AG04450 (cell line): Measurements from ENCODE around the gene MYLIP. TPM values are rescaled to one million over a fixed set of nuclear protein-coding genes. Genes with fewer than 3 reads are reported as not detected.

Experiments used
- CTCF ChIA-PET: fragments of 300-600, 350-600 bp; formaldehyde crosslinking; extraction: SDS; loops from one replicate; lab custom pipeline; 2022; ENCODE audit warnings: antibody characterized with exemption, inconsistent platforms; lab: Charles Lee
- POLR2A ChIA-PET: fragments of 350-600 bp; formaldehyde crosslinking; extraction: SDS; loops from one replicate; lab custom pipeline; 2021; ENCODE audit warnings: antibody characterized with exemption, inconsistent platforms; lab: Yijun Ruan, JAX
- DNase-seq: peaks from one replicate; pipeline ENCODE4 v3.0.0-alpha.2; 2011; ENCODE audit warnings: low read depth, low spot score
- H3K27ac ChIP-seq: one replicate; pipeline ENCODE4 v1.5.1; 2012; ENCODE audit warnings: low read depth, low read length, control low read depth
- H3K27me3 ChIP-seq: one replicate; pipeline ENCODE4 v1.6.0; 2012; ENCODE audit warnings: low read length; ENCODE audit not compliant: control insufficient read depth, insufficient read depth
- H3K4me3 ChIP-seq: 2 replicates; pipeline ENCODE4 v1.5.1; 2011; ENCODE audit warnings: mild to moderate bottlenecking, low read depth, low read length, control low read depth
- H3K9me3 ChIP-seq: 2 replicates; pipeline ENCODE4 v1.5.1; 2012; ENCODE audit warnings: low read length; ENCODE audit not compliant: control insufficient read depth, insufficient read depth
- CTCF ChIP-seq: IDR thresholded peaks from 2 replicates; pipeline ENCODE4 v1.5.1; 2011; ENCODE audit warnings: low read depth, low read length, control low read depth, inconsistent platforms
- polyA plus RNA-seq: library from polyadenylated mRNA; depleted of rRNA; stranded (reverse); fragments of >200 nt; gene quantifications from 2 replicates; pipeline ENCODE4 v1.2.3, GENCODE V29; 2011

MYLIP gene
- polyA plus RNA-seq, 1 experiment = 4.8 TPM

- Histone ChIP-seq H3K4me3 (no peak overlapping the region), H3K27ac (no peak overlapping the region), H3K9me3 (no peaks in the 10 kb centered on the region), H3K27me3 (peaks cover 27% of the 10 kb centered on the region)
- TF ChIP-seq CTCF = no peak
- no peak for DNase-seq
- POLR2A ChIA-PET = no interaction called here
- CTCF ChIA-PET = no interaction called here
Measured at GRCh38 chr6:16118825-16119224, 10.1 kb upstream of the MYLIP start.

- ChIA-PET CTCF (interaction anchor here (1.7 kb wide), 1 partner anchor 62 kb away, joined by 4 read pairs; no protein-coding TSS in a partner anchor), POLR2A (no interaction called here)
- no peak for TF ChIP-seq CTCF
Measured at GRCh38 chr6:16121339-16121738, 7.5 kb upstream of the MYLIP start.

GRCh38 chr6:16122197-16122596, 6.7 kb upstream of the MYLIP start:
- Histone ChIP-seq H3K27ac (no peak overlapping the region), H3K9me3 (no peaks in the 10 kb centered on the region), H3K4me3 (no peak overlapping the region), H3K27me3 (peaks cover 39% of the 10 kb centered on the region)
- ChIA-PET CTCF (no interaction called here), POLR2A (no interaction called here)
- DNase-seq = no peak
- TF ChIP-seq CTCF = no peak

More at GRCh38 chr6:16121339-16121738, 7.5 kb upstream of the MYLIP start:
- Histone ChIP-seq H3K27ac (no peak overlapping the region), H3K9me3 (no peaks in the 10 kb centered on the region), H3K27me3 (peaks cover 33% of the 10 kb centered on the region), H3K4me3 (no peak overlapping the region)
- no peak for DNase-seq

GRCh38 chr6:16124198-16125180, 4.4 kb upstream of the MYLIP start:
- Histone ChIP-seq H3K27ac (no peak overlapping the region), H3K27me3 (peaks cover 47% of the 10 kb centered on the region), H3K4me3 (no peak overlapping the region), H3K9me3 (no peaks in the 10 kb centered on the region; the same call in 1 of the 2 replicates)
- DNase-seq = no peak
- CTCF ChIA-PET = interaction anchor here (0.6 to 1.6 kb wide), 2 partner anchors 58 to 433 kb away, joined by 3 to 4 read pairs; no protein-coding TSS in a partner anchor
- TF ChIP-seq CTCF = no peak
- POLR2A ChIA-PET = no interaction called here

GRCh38 chr6:16126056-16126455, 2.8 kb upstream of the MYLIP start:
- ChIA-PET CTCF (interaction anchor here (1.6 kb wide), 1 partner anchor 57 kb away, joined by 4 read pairs; no protein-coding TSS in a partner anchor), POLR2A (no interaction called here)
- peaks cover 43% of the 10 kb centered on the region for H3K27me3 ChIP-seq
- H3K4me3 ChIP-seq = no peak overlapping the region
- H3K27ac ChIP-seq = no peak overlapping the region
- no peaks in the 10 kb centered on the region; the same call in 1 of the 2 replicates for H3K9me3 ChIP-seq
- DNase-seq = no peak
- no peak for TF ChIP-seq CTCF
